Loucy (cell line): ENCODE data around the gene RUSF1.

Source experiments
- CTCF ChIP-seq: fragments of 200-600 bp; sonication (generic); conservative IDR thresholded peaks from 2 replicates; pipeline ENCODE4 v1.5.1; 2014; ENCODE audit warnings: mild to moderate bottlenecking, antibody characterized with exemption, low read length
- EZH2phosphoT487 ChIP-seq: fragments of 200-600 bp; IDR thresholded peaks from 2 replicates; pipeline ENCODE4 v1.6.1; 2018; ENCODE audit warnings: antibody characterized with exemption, mild to moderate bottlenecking, moderate library complexity, borderline replicate concordance

- TF ChIP-seq CTCF: no peak
- no peak for TF ChIP-seq EZH2phosphoT487
Measured at GRCh38 chr16:31517800-31518402, 9.7 kb upstream of the RUSF1 start.
